IMR-90 (cell line): Measurements from ENCODE around the gene LRRTM4. TPM values are rescaled to one million over a fixed set of nuclear protein-coding genes. Genes with fewer than 3 reads are reported as not detected.

Experiments
- ATAC-seq: fragments of 200-7000 bp; cut with Tn5 transposase; 2 replicates; pipeline ENCODE4 v1.9.1; 2020; ENCODE audit warnings: low read depth, mild to moderate bottlenecking, moderate library complexity
- BruUV-seq: library from RNA; stranded (reverse); fragments of 400-500 nt; replicated peaks from 2 replicates; lab custom pipeline; 2021; lab: Mats Ljungman, UMichigan
- CTCF ChIA-PET: fragments of 300-600 bp; formaldehyde crosslinking; extraction: SDS; loops from one replicate; lab custom pipeline; 2021; ENCODE audit warnings: antibody characterized with exemption; lab: Yijun Ruan, JAX
- POLR2A ChIA-PET: fragments of 300-600 bp; sonication (Branson Sonifier 250); formaldehyde crosslinking; loops from one replicate; lab custom pipeline; 2022; ENCODE audit warnings: antibody characterized with exemption; ENCODE audit not compliant: unreplicated experiment; lab: Charles Lee
- DNase-seq: peaks from one replicate; pipeline ENCODE4 v3.0.0; 2013
- H2AFZ ChIP-seq: replicated peaks from 2 replicates; pipeline ENCODE3; 2013; ENCODE audit warnings: low read length, mild to moderate bottlenecking; ENCODE audit not compliant: poor library complexity
- H2AK5ac ChIP-seq: 2 replicates; pipeline ENCODE4 v1.6.1; 2013; ENCODE audit warnings: low read depth, low read length, inconsistent platforms
- H2AK9ac ChIP-seq: replicated peaks from 2 replicates; pipeline ENCODE3; 2013; ENCODE audit warnings: mild to moderate bottlenecking, low read depth, low read length, moderate library complexity; ENCODE audit not compliant: poor library complexity
- H2BK120ac ChIP-seq: 2 replicates; pipeline ENCODE4 v1.6.1; 2013; ENCODE audit warnings: low read depth, low read length, inconsistent platforms
- H2BK15ac ChIP-seq: 3 replicates; pipeline ENCODE4 v1.6.1; 2013; ENCODE audit warnings: low read depth, low read length, inconsistent platforms
- H2BK20ac ChIP-seq: 2 replicates; pipeline ENCODE4 v1.6.1; 2013; ENCODE audit warnings: low read depth, mild to moderate bottlenecking, inconsistent platforms, low read length, moderate library complexity
- H2BK5ac ChIP-seq: 2 replicates; pipeline ENCODE4 v1.6.1; 2013; ENCODE audit warnings: mild to moderate bottlenecking, low read depth, low read length, inconsistent platforms; ENCODE audit not compliant: poor library complexity, severe bottlenecking
- H3K14ac ChIP-seq: replicated peaks from 2 replicates; pipeline ENCODE4 v1.6.1; 2013; ENCODE audit warnings: low read depth, low read length, inconsistent platforms
- H3K18ac ChIP-seq: 2 replicates; pipeline ENCODE4 v1.6.1; 2013; ENCODE audit warnings: low read depth, low read length, control low read depth
- H3K23ac ChIP-seq: 2 replicates; pipeline ENCODE4 v1.6.1; 2013; ENCODE audit warnings: low read depth, low read length, inconsistent platforms
- H3K27ac ChIP-seq: 2 replicates; pipeline ENCODE4 v1.5.1; 2013; ENCODE audit warnings: mild to moderate bottlenecking, control low read depth, low read length; ENCODE audit not compliant: insufficient read depth
- H3K27me3 ChIP-seq: 2 replicates; pipeline ENCODE4 v1.6.1; 2013; ENCODE audit warnings: low read length; ENCODE audit not compliant: control insufficient read depth, insufficient read depth
- H3K36me3 ChIP-seq: 2 replicates; pipeline ENCODE4 v1.6.1; 2013; ENCODE audit warnings: low read length, mixed read lengths; ENCODE audit not compliant: control insufficient read depth, insufficient read depth
- H3K4ac ChIP-seq: 2 replicates; pipeline ENCODE4 v1.6.1; 2013; ENCODE audit warnings: low read depth, low read length, inconsistent platforms
- H3K4me1 ChIP-seq: 2 replicates; pipeline ENCODE4 v1.6.1; 2013; ENCODE audit warnings: low read length, mixed read lengths; ENCODE audit not compliant: control insufficient read depth, insufficient read depth
- H3K4me2 ChIP-seq: 2 replicates; pipeline ENCODE4 v1.6.1; 2013; ENCODE audit warnings: low read depth, mild to moderate bottlenecking, control low read depth, low read length, moderate library complexity
- H3K4me3 ChIP-seq: 2 replicates; pipeline ENCODE4 v1.5.1; 2013; ENCODE audit warnings: low read depth, mild to moderate bottlenecking, control low read depth, low read length, moderate library complexity; ENCODE audit not compliant: insufficient read depth
- H3K56ac ChIP-seq: 2 replicates; pipeline ENCODE4 v1.6.1; 2013; ENCODE audit warnings: low read length, inconsistent platforms; ENCODE audit not compliant: insufficient read depth; ENCODE audit errors: extremely low read depth
- H3K79me1 ChIP-seq, 2 experiments: 2 replicates each; pipeline ENCODE4 v1.6.1; 2013; ENCODE audit warnings: low read length in 2 of 2, inconsistent platforms in 1 of 2, low read depth in 1 of 2
- H3K9ac ChIP-seq: 2 replicates; pipeline ENCODE4 v1.6.1; 2013; ENCODE audit warnings: low read depth, low read length, control low read depth
- H3K9me1 ChIP-seq: 2 replicates; pipeline ENCODE4 v1.6.1; 2013; ENCODE audit warnings: low read length, inconsistent platforms; ENCODE audit not compliant: insufficient read depth
- H3K9me3 ChIP-seq: 2 replicates; pipeline ENCODE4 v1.6.1; 2013; ENCODE audit warnings: low read length; ENCODE audit not compliant: control insufficient read depth, insufficient read depth
- H4K20me1 ChIP-seq: 2 replicates; pipeline ENCODE4 v1.6.1; 2013; ENCODE audit warnings: low read length, inconsistent platforms; ENCODE audit not compliant: insufficient read depth
- H4K5ac ChIP-seq: 2 replicates; pipeline ENCODE4 v1.6.1; 2013; ENCODE audit warnings: mild to moderate bottlenecking, low read depth, low read length, control low read depth
- H4K8ac ChIP-seq, 2 experiments: 2 replicates each; pipeline ENCODE4 v1.6.1; 2013; ENCODE audit warnings: low read depth in 2 of 2, low read length in 2 of 2, control low read depth in 1 of 2, inconsistent platforms in 1 of 2
- H4K91ac ChIP-seq: 2 replicates; pipeline ENCODE4 v1.6.1; 2013; ENCODE audit warnings: low read depth, low read length, inconsistent platforms; ENCODE audit not compliant: insufficient read depth
- BHLHE40 ChIP-seq: fragments of 150-350 bp; IDR thresholded peaks from 2 replicates; pipeline ENCODE4 v1.6.1; 2016; ENCODE audit warnings: mild to moderate bottlenecking, low read depth, low read length
- CEBPB ChIP-seq: IDR thresholded peaks from 2 replicates; pipeline ENCODE4 v1.6.1; 2012; ENCODE audit warnings: low read depth, low read length, improper control_type of control experiment
- CHD1 ChIP-seq: IDR thresholded peaks from 2 replicates; pipeline ENCODE4 v1.6.1; 2012; ENCODE audit warnings: low read depth, low read length, improper control_type of control experiment
- ELK1 ChIP-seq: fragments of 150-350 bp; IDR thresholded peaks from 2 replicates; pipeline ENCODE4 v1.6.1; 2016; ENCODE audit warnings: low read depth, mild to moderate bottlenecking, low read length, moderate library complexity, borderline replicate concordance
- FOS ChIP-seq: fragments of 150-350 bp; IDR thresholded peaks from 2 replicates; pipeline ENCODE4 v1.6.1; 2016; ENCODE audit warnings: low read depth, low read length
- MAFK ChIP-seq: IDR thresholded peaks from 2 replicates; pipeline ENCODE4 v1.6.1; 2012; ENCODE audit warnings: low read depth, low read length, improper control_type of control experiment
- MAZ ChIP-seq: IDR thresholded peaks from 2 replicates; pipeline ENCODE4 v1.6.1; 2012; ENCODE audit warnings: low read depth, mild to moderate bottlenecking, low read length, improper control_type of control experiment, moderate library complexity, borderline replicate concordance
- MXI1 ChIP-seq: IDR thresholded peaks from 2 replicates; pipeline ENCODE4 v1.6.1; 2012; ENCODE audit warnings: low read depth, mild to moderate bottlenecking, low read length, moderate library complexity, borderline replicate concordance
- NFE2L2 ChIP-seq: fragments of 150-350 bp; IDR thresholded peaks from 2 replicates; pipeline ENCODE4 v1.6.1; 2016; ENCODE audit warnings: low read depth, mild to moderate bottlenecking, low read length
- POLR2A ChIP-seq: IDR thresholded peaks from 2 replicates; pipeline ENCODE4 v1.6.1; 2012; ENCODE audit warnings: mild to moderate bottlenecking, low read depth, low read length
- RCOR1 ChIP-seq: IDR thresholded peaks from 2 replicates; pipeline ENCODE4 v1.6.1; 2012; ENCODE audit warnings: mild to moderate bottlenecking, low read length, improper control_type of control experiment; ENCODE audit not compliant: insufficient replicate concordance
- RFX5 ChIP-seq: IDR thresholded peaks from 2 replicates; pipeline ENCODE4 v1.8.0; 2012; ENCODE audit warnings: low read depth, mild to moderate bottlenecking, low read length, moderate library complexity
- SMC3 ChIP-seq: fragments of 150-350 bp; IDR thresholded peaks from 2 replicates; pipeline ENCODE4 v1.6.1; 2016; ENCODE audit warnings: low read depth, mild to moderate bottlenecking, antibody characterized with exemption, low read length, moderate library complexity
- USF2 ChIP-seq: fragments of 150-350 bp; IDR thresholded peaks from 2 replicates; pipeline ENCODE4 v1.6.1; 2017; ENCODE audit warnings: mild to moderate bottlenecking, antibody characterized with exemption, low read length, low read depth
- dilution Hi-C: fragments of 300-500 bp; cut with HindIII; formaldehyde crosslinking; loops from one replicate; pipeline ENCODE4 v1.14.3; 2018; ENCODE audit warnings: low sequenced_read_pairs; ENCODE audit not compliant: unreplicated experiment
- in situ Hi-C: fragments of 300-500 bp; cut with MboI; formaldehyde crosslinking; loops from 3 replicates; pipeline ENCODE4 v1.14.3; 2019; ENCODE audit warnings: low sequenced_read_pairs, inconsistent platforms, mixed read lengths
- intact Hi-C: fragments of 100-400 bp; cut with micrococcal nuclease; formaldehyde crosslinking; loops from 2 replicates; pipeline ENCODE4 v1.10.0; 2022
- polyA plus RNA-seq, 3 experiments: library from polyadenylated mRNA; depleted of rRNA; stranded (reverse); fragments of >200 nt; gene quantifications; 2 replicates each; pipeline ENCODE4 v1.2.3, GENCODE V29; 2012; ENCODE audit warnings: low replicate concordance in 1 of 3
- total RNA-seq: library from RNA; depleted of rRNA; stranded (reverse); fragments of >200 nt; gene quantifications from 2 replicates; pipeline ENCODE4 v1.2.3, GENCODE V29; 2012

Gene LRRTM4
- total and polyA plus RNA-seq, 2 of the 4 experiments (the other 2 are of a cell fraction) = not detected

- intact Hi-C loops (no loop called here), in situ Hi-C loops (no loop called here), dilution Hi-C loops (no loop called here)
- Histone ChIP-seq H2AK5ac (no peak overlapping the region), H3K9me3 (peaks cover 2% of the 10 kb centered on the region; the same call in 1 of the 2 replicates), H3K4me1 (no peaks in the 10 kb centered on the region), H3K4me3 (no peak overlapping the region), H3K9ac (no peak overlapping the region), H3K23ac (no peak overlapping the region), H3K14ac (no peak overlapping the region), H2AK9ac (no peak overlapping the region), H3K79me1 (no peaks in the 10 kb centered on the region), H2BK15ac (no peak overlapping the region), H4K5ac (no peak overlapping the region), H3K4ac (no peak overlapping the region), H3K18ac (no peak overlapping the region), H4K20me1 (no peaks in the 10 kb centered on the region), H3K36me3 (no peaks in the 10 kb centered on the region), H4K8ac (no peak overlapping the region), H3K4me2 (no peak overlapping the region), H3K56ac (no peak overlapping the region), H2AFZ (no peak overlapping the region), H3K27me3 (no peaks in the 10 kb centered on the region), H3K27ac (no peak overlapping the region), H4K91ac (no peak overlapping the region), H2BK120ac (no peak overlapping the region), H3K9me1 (no peaks in the 10 kb centered on the region), H2BK20ac (no peak overlapping the region), H2BK5ac (no peak overlapping the region)
- ATAC-seq (no peak), DNase-seq (no peak)
- no TSS peak for BruUV-seq
- ChIA-PET POLR2A (no interaction called here), CTCF (no interaction called here)
- TF ChIP-seq MAFK = no peak
- TF ChIP-seq BHLHE40 = no peak
- no peak for TF ChIP-seq RFX5
- TF ChIP-seq CEBPB = no peak
- no peak for TF ChIP-seq MAZ
- no peak for TF ChIP-seq SMC3
- no peak for TF ChIP-seq NFE2L2
- no peak for TF ChIP-seq MXI1
- no peak for TF ChIP-seq POLR2A
- no peak for TF ChIP-seq ELK1
- no peak for TF ChIP-seq FOS
- no peak for TF ChIP-seq USF2
- TF ChIP-seq RCOR1 = no peak
- no peak for TF ChIP-seq CHD1
Observed at GRCh38 chr2:77232909-77233425, 289.2 kb downstream of the LRRTM4 start.
